ENCODE measurements around the gene HADHA. TPM values are rescaled to one million over a fixed set of nuclear protein-coding genes. Genes with fewer than 3 reads are reported as not detected.
"Not testable (repeated sequence)": the region's sequence is repeated elsewhere in the genome, so short reads cannot be mapped to it uniquely, and the experiment has no call there.

The HADHA gene
- polyA plus RNA-seq, 1 donor (not counting 4 experiments of a cell fraction or from before 2014, with no cell fraction given), result 150 TPM

DNA sequence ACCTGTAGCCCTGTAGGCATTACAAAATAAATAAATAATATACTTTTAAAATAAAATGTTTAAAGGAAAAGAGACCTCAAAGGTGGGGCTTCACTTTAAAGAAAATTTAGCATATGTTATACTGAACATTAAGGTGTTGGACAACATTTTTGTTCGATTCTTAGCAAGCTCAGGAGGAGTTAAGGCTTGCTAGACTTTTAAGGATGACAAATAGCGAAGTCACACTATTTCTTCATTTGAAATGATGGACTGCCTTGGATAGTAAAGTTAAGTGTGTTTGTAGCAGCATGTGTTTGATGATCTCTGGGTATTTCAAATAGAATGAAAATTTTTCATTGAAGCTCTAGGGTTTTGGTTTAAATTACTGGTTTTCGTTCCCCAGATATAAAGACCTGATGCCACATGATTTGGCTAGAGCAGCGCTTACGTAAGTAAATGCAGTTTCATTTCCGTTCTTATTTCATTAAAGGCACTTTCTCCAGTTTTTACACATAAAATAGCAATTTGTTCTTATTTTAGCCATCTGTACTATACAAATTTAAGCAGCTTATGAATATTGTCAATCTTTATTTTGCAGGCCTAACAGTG lies 25.2 kb upstream of the HADHA start:
- no peaks in the 10 kb centered on the region for H4K20me1 ChIP-seq (ENCODE audit: control insufficient read depth, extremely low read depth, insufficient read depth, low read length)
- no peaks in the 10 kb centered on the region for H3K79me2 ChIP-seq (ENCODE audit: control insufficient read depth, insufficient read depth, low read length)
- no peaks in the 10 kb centered on the region for H3K9me1 ChIP-seq (ENCODE audit: control insufficient read depth, extremely low read depth, insufficient read depth, low read length)
- dilution Hi-C loops (cut with MboI; ENCODE audit: extremely low pct_ligation_motif_present, low sequenced_read_pairs), result no loop called here
- H3K4me2 ChIP-seq (ENCODE audit: control insufficient read depth, extremely low read depth, insufficient read depth, low read depth, low read length), result peak overlapping the region; percentile 72
- peak overlapping the region; percentile 67 for H3K9ac ChIP-seq (ENCODE audit: control insufficient read depth, extremely low read depth, insufficient read depth, low read length)
- H2AFZ ChIP-seq (ENCODE audit: control insufficient read depth, low read length), result no peak overlapping the region
- peaks cover 0 to 4% of the 10 kb centered on the region in 2 experiments for H3K36me3 ChIP-seq (ENCODE audit: control insufficient read depth in 2 of 2, extremely low read depth in 1 of 2, insufficient read depth in 2 of 2, low read length in 2 of 2)
- H3K4me1 ChIP-seq (ENCODE audit: control insufficient read depth, extremely low read depth, insufficient read depth, low read length), result peaks cover 33% of the 10 kb centered on the region
- H3K9me3 ChIP-seq (ENCODE audit: control insufficient read depth, low read depth, low read length), result no peaks in the 10 kb centered on the region
- peak overlapping the region; percentile 87 for H3K27ac ChIP-seq (ENCODE audit: control insufficient read depth, insufficient read depth, low read length)
- H3K4me3 ChIP-seq (ENCODE audit: control insufficient read depth in 2 of 3, extremely low read depth in 1 of 3, insufficient read depth in 2 of 3, low read depth in 1 of 3, low read length in 3 of 3), result peak overlapping the region in 2 of 3 experiments; percentile 16 to 30
- DNase-seq (ENCODE audit: low read depth, low spot score) (no peak), FAIRE-seq (no peak)
- TF ChIP-seq, protein P1, sequence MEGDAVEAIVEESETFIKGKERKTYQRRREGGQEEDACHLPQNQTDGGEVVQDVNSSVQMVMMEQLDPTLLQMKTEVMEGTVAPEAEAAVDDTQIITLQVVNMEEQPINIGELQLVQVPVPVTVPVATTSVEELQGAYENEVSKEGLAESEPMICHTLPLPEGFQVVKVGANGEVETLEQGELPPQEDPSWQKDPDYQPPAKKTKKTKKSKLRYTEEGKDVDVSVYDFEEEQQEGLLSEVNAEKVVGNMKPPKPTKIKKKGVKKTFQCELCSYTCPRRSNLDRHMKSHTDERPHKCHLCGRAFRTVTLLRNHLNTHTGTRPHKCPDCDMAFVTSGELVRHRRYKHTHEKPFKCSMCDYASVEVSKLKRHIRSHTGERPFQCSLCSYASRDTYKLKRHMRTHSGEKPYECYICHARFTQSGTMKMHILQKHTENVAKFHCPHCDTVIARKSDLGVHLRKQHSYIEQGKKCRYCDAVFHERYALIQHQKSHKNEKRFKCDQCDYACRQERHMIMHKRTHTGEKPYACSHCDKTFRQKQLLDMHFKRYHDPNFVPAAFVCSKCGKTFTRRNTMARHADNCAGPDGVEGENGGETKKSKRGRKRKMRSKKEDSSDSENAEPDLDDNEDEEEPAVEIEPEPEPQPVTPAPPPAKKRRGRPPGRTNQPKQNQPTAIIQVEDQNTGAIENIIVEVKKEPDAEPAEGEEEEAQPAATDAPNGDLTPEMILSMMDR (optimal IDR thresholded peaks at IDR 0.05 in 1 of 3, IDR thresholded peaks at IDR 0.05 in 1 of 3, conservative IDR thresholded peaks at IDR 0.05 in 1 of 3; ENCODE audit: extremely low read depth in 1 of 3, insufficient read depth in 2 of 3, low read length in 3 of 3), result no peak
- no peak for TF ChIP-seq EZH2 (IDR thresholded peaks at IDR 0.05; ENCODE audit: low read length)
- no peaks in the 10 kb centered on the region for H3K27me3 ChIP-seq (ENCODE audit: control insufficient read depth, extremely low read depth, insufficient read depth, low read length)

DNA sequence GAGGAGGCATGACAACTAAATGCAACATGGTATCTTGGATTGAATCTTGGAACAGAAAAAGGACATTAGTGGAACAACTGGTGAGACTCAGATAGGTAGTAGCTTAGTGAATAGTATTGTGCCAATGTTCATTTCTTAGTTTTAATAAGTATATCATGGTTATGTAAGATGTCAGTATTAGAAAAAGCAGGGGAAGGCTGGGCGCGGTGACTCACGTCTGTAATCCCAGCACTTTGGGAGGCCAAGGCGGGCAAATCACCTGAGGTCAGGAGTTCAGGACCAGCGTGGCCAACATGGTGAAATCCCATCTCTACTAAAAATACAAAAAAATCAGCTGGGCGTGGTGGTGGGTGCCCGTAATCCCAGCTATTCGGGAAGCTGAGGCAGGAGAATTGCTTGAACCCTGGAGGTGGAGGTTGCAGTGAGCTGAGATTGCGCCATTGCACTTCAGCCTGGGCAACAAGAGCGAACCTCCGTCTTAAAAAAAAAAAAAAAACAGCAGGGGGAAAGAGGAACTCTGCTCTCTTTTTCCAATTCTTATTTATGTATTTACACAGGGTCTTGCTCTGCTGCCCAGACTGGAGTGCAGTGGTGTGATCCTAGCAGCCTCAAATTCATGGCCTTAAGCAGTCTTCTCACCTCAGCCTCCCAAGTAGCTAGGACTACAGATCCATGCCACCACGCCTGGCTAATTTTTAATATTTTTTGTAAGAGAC lies 24.4 kb upstream of the HADHA start:
- H3K9me1 ChIP-seq (ENCODE audit: control insufficient read depth, extremely low read depth, insufficient read depth, low read length); H3K9ac ChIP-seq (ENCODE audit: control insufficient read depth, extremely low read depth, insufficient read depth, low read length); H2AFZ ChIP-seq (ENCODE audit: control insufficient read depth, low read length); H3K36me3 ChIP-seq (ENCODE audit: control insufficient read depth in 2 of 2, extremely low read depth in 1 of 2, insufficient read depth in 2 of 2, low read length in 2 of 2); H3K79me2 ChIP-seq (ENCODE audit: control insufficient read depth, insufficient read depth, low read length); H3K4me3 ChIP-seq (ENCODE audit: control insufficient read depth in 2 of 3, extremely low read depth in 1 of 3, insufficient read depth in 2 of 3, low read depth in 1 of 3, low read length in 3 of 3); H4K20me1 ChIP-seq (ENCODE audit: control insufficient read depth, extremely low read depth, insufficient read depth, low read length); FAIRE-seq; H3K9me3 ChIP-seq (ENCODE audit: control insufficient read depth, low read depth, low read length); DNase-seq (ENCODE audit: low read depth, low spot score); H3K27me3 ChIP-seq (ENCODE audit: control insufficient read depth, extremely low read depth, insufficient read depth, low read length); dilution Hi-C loops (cut with MboI; ENCODE audit: extremely low pct_ligation_motif_present, low sequenced_read_pairs): not testable (repeated sequence)
- Histone ChIP-seq H3K27ac (ENCODE audit: control insufficient read depth, insufficient read depth, low read length) (peak overlapping the region; percentile 87), H3K4me1 (ENCODE audit: control insufficient read depth, extremely low read depth, insufficient read depth, low read length) (peaks cover 27% of the 10 kb centered on the region), H3K4me2 (ENCODE audit: control insufficient read depth, extremely low read depth, insufficient read depth, low read depth, low read length) (peak overlapping the region; percentile 31)

All from keratinocyte (primary cell).